ENCODE results near the gene OR5A2. TPM values are rescaled to one million over a fixed set of nuclear protein-coding genes. Genes with fewer than 3 reads are reported as not detected.

The OR5A2 gene
- total and polyA plus RNA-seq, 3 experiments from 2014 or later, result not detected

- POLR2A ChIA-PET, result no interaction called here
- Mint-ChIP-seq H3K4me1 (peaks cover 0 to 9% (median 0%) of the 10 kb centered on the region in 3 donors), H3K4me3 (peak overlapping the region in 1 of 7 donors; percentile 24), H3K27ac (no peak overlapping the region), H3K36me3 (no peaks in the 10 kb centered on the region), H3K27me3 (peaks cover 8 to 63% of the 10 kb centered on the region in 2 donors), H3K9me3 (peaks cover 0 to 6% (median 0%) of the 10 kb centered on the region in 5 donors)
- no peaks in the 10 kb centered on the region for H3K27me3 ChIP-seq (ENCODE audit: insufficient read depth, low read length, poor library complexity, severe bottlenecking)
- no peaks in the 10 kb centered on the region for H3K36me3 ChIP-seq (ENCODE audit: insufficient read depth, low read length)
- DNase-seq, result no peak
- H3K27ac ChIP-seq (ENCODE audit: low read depth, low read length), result no peak overlapping the region
- CTCF ChIA-PET, result no interaction called here
- H3K4me1 ChIP-seq (ENCODE audit: insufficient read depth, low read length), result no peaks in the 10 kb centered on the region
- no peak overlapping the region for H3K4me3 ChIP-seq (ENCODE audit: low read length)
- no peaks in the 10 kb centered on the region for H3K9me3 ChIP-seq (ENCODE audit: low read length)
These were observed 9.6 kb downstream of the OR5A2 start for GRCh38 chr11:59416613-59417012.

- DNase-seq, result no peak
- Mint-ChIP-seq H3K27ac (no peak overlapping the region), H3K27me3 (peaks cover 8 to 63% of the 10 kb centered on the region in 2 donors), H3K9me3 (peaks cover 3 to 11% (median 4%) of the 10 kb centered on the region in 5 donors), H3K36me3 (peaks cover 0 to 2% (median 0%) of the 10 kb centered on the region in 3 donors), H3K4me1 (peaks cover 0 to 9% (median 0%) of the 10 kb centered on the region in 3 donors), H3K4me3 (no peak overlapping the region)
- Histone ChIP-seq H3K4me1 (ENCODE audit: insufficient read depth, low read length) (no peaks in the 10 kb centered on the region), H3K4me3 (ENCODE audit: low read length) (no peak overlapping the region), H3K36me3 (ENCODE audit: insufficient read depth, low read length) (no peaks in the 10 kb centered on the region), H3K27me3 (ENCODE audit: insufficient read depth, low read length, poor library complexity, severe bottlenecking) (no peaks in the 10 kb centered on the region), H3K9me3 (ENCODE audit: low read length) (no peaks in the 10 kb centered on the region), H3K27ac (ENCODE audit: low read depth, low read length) (no peak overlapping the region)
- ChIA-PET CTCF (no interaction called here), POLR2A (no interaction called here)
These were observed 11.1 kb downstream of the OR5A2 start for GRCh38 chr11:59415111-59415510.

- H3K4me1 ChIP-seq (ENCODE audit: insufficient read depth, low read length), result no peaks in the 10 kb centered on the region
- no peak overlapping the region for H3K4me3 ChIP-seq (ENCODE audit: low read length)
- Mint-ChIP-seq H3K27ac (no peak overlapping the region), H3K27me3 (peaks cover 8 to 50% of the 10 kb centered on the region in 2 donors), H3K4me1 (peaks cover 0 to 9% (median 0%) of the 10 kb centered on the region in 3 donors), H3K36me3 (peaks cover 0 to 5% (median 0%) of the 10 kb centered on the region in 3 donors), H3K4me3 (no peak overlapping the region), H3K9me3 (peaks cover 5 to 25% (median 9%) of the 10 kb centered on the region in 5 donors)
- ChIA-PET CTCF (no interaction called here), POLR2A (no interaction called here)
- no peaks in the 10 kb centered on the region for H3K27me3 ChIP-seq (ENCODE audit: insufficient read depth, low read length, poor library complexity, severe bottlenecking)
- no peak overlapping the region for H3K27ac ChIP-seq (ENCODE audit: low read depth, low read length)
- no peak for DNase-seq
- no peaks in the 10 kb centered on the region for H3K9me3 ChIP-seq (ENCODE audit: low read length)
- no peaks in the 10 kb centered on the region for H3K36me3 ChIP-seq (ENCODE audit: insufficient read depth, low read length)
These were observed 12.6 kb downstream of the OR5A2 start for GRCh38 chr11:59413646-59414045.

GRCh38 chr11:59403546-59403945 is 22.7 kb downstream of the OR5A2 start:
- no peak overlapping the region for H3K4me3 Mint-ChIP-seq
- ChIA-PET POLR2A (no interaction called here), CTCF (interaction anchor here (1.0 kb wide), 1 partner anchor 11 kb away, joined by 4 read pairs; no protein-coding TSS in a partner anchor)
- H3K9me3 Mint-ChIP-seq, result peaks cover 6 to 20% (median 9%) of the 10 kb centered on the region in 5 donors
- no peaks in the 10 kb centered on the region for H3K27me3 ChIP-seq (ENCODE audit: insufficient read depth, low read length, poor library complexity, severe bottlenecking)
- peaks cover 0 to 6% of the 10 kb centered on the region in 2 donors for H3K27me3 Mint-ChIP-seq
- no peak overlapping the region for H3K27ac ChIP-seq (ENCODE audit: low read depth, low read length)
- H3K4me1 Mint-ChIP-seq, result no peaks in the 10 kb centered on the region
- no peaks in the 10 kb centered on the region for H3K36me3 ChIP-seq (ENCODE audit: insufficient read depth, low read length)
- no peak overlapping the region for H3K27ac Mint-ChIP-seq
- DNase-seq, result no peak
- no peaks in the 10 kb centered on the region for H3K36me3 Mint-ChIP-seq
- H3K4me1 ChIP-seq (ENCODE audit: insufficient read depth, low read length), result no peaks in the 10 kb centered on the region
- no peaks in the 10 kb centered on the region for H3K9me3 ChIP-seq (ENCODE audit: low read length)
- H3K4me3 ChIP-seq (ENCODE audit: low read length), result no peak overlapping the region

GRCh38 chr11:59401262-59401552 is 25.0 kb downstream of the OR5A2 start:
- Histone ChIP-seq H3K27me3 (ENCODE audit: insufficient read depth, low read length, poor library complexity, severe bottlenecking) (no peaks in the 10 kb centered on the region), H3K4me1 (ENCODE audit: insufficient read depth, low read length) (no peaks in the 10 kb centered on the region), H3K36me3 (ENCODE audit: insufficient read depth, low read length) (no peaks in the 10 kb centered on the region), H3K27ac (ENCODE audit: low read depth, low read length) (no peak overlapping the region), H3K9me3 (ENCODE audit: low read length) (no peaks in the 10 kb centered on the region), H3K4me3 (ENCODE audit: low read length) (no peak overlapping the region)
- DNase-seq, result no peak
- Mint-ChIP-seq H3K27ac (no peak overlapping the region), H3K4me1 (no peaks in the 10 kb centered on the region), H3K4me3 (no peak overlapping the region), H3K9me3 (peaks cover 6 to 13% (median 7%) of the 10 kb centered on the region in 5 donors), H3K36me3 (no peaks in the 10 kb centered on the region), H3K27me3 (peaks cover 0 to 6% of the 10 kb centered on the region in 2 donors)
- ChIA-PET POLR2A (interaction anchor here (0.7 kb wide), 1 partner anchor 1186 kb away, joined by 3 read pairs; no protein-coding TSS in a partner anchor), CTCF (interaction anchor here (1.1 kb wide), 1 partner anchor 12 kb away, joined by 3 read pairs; no protein-coding TSS in a partner anchor)

GRCh38 chr11:59400461-59401261 is 25.6 kb downstream of the OR5A2 start:
- Mint-ChIP-seq H3K27ac (no peak overlapping the region), H3K4me1 (no peaks in the 10 kb centered on the region), H3K4me3 (no peak overlapping the region), H3K36me3 (no peaks in the 10 kb centered on the region), H3K9me3 (peaks cover 3 to 13% (median 7%) of the 10 kb centered on the region in 5 donors), H3K27me3 (peaks cover 0 to 6% of the 10 kb centered on the region in 2 donors)
- no peak overlapping the region for H3K4me3 ChIP-seq (ENCODE audit: low read length)
- no peaks in the 10 kb centered on the region for H3K27me3 ChIP-seq (ENCODE audit: insufficient read depth, low read length, poor library complexity, severe bottlenecking)
- ChIA-PET POLR2A (interaction anchor here (0.7 kb wide), 1 partner anchor 1187 kb away, joined by 3 read pairs; no protein-coding TSS in a partner anchor), CTCF (interaction anchor here (1.1 kb wide), 1 partner anchor 11 kb away, joined by 3 read pairs; no protein-coding TSS in a partner anchor)
- DNase-seq, result no peak
- no peak overlapping the region for H3K27ac ChIP-seq (ENCODE audit: low read depth, low read length)
- no peaks in the 10 kb centered on the region for H3K4me1 ChIP-seq (ENCODE audit: insufficient read depth, low read length)
- no peaks in the 10 kb centered on the region for H3K9me3 ChIP-seq (ENCODE audit: low read length)
- no peaks in the 10 kb centered on the region for H3K36me3 ChIP-seq (ENCODE audit: insufficient read depth, low read length)

- no peak for DNase-seq
- Histone ChIP-seq H3K4me1 (ENCODE audit: insufficient read depth, low read length) (no peaks in the 10 kb centered on the region), H3K27ac (ENCODE audit: low read depth, low read length) (no peak overlapping the region), H3K4me3 (ENCODE audit: low read length) (no peak overlapping the region), H3K9me3 (ENCODE audit: low read length) (no peaks in the 10 kb centered on the region), H3K27me3 (ENCODE audit: insufficient read depth, low read length, poor library complexity, severe bottlenecking) (peaks cover 3% of the 10 kb centered on the region), H3K36me3 (ENCODE audit: insufficient read depth, low read length) (no peaks in the 10 kb centered on the region)
- H3K4me1 Mint-ChIP-seq, result no peaks in the 10 kb centered on the region
- POLR2A ChIA-PET, result no interaction called here
- H3K27me3 Mint-ChIP-seq, result peaks cover 6 to 20% of the 10 kb centered on the region in 2 donors
- H3K36me3 Mint-ChIP-seq, result no peaks in the 10 kb centered on the region
- H3K9me3 Mint-ChIP-seq, result peaks cover 0 to 3% (median 2%) of the 10 kb centered on the region in 5 donors
- CTCF ChIA-PET, result no interaction called here
- no peak overlapping the region for H3K4me3 Mint-ChIP-seq
- no peak overlapping the region for H3K27ac Mint-ChIP-seq
These were observed 32.0 kb downstream of the OR5A2 start for GRCh38 chr11:59394186-59394585.

GRCh38 chr11:59380263-59381059 is 45.8 kb downstream of the OR5A2 start:
- H3K4me1 Mint-ChIP-seq, result no peaks in the 10 kb centered on the region
- H3K27ac Mint-ChIP-seq, result no peak overlapping the region
- H3K27me3 Mint-ChIP-seq, result peaks cover 0 to under 1% of the 10 kb centered on the region in 2 donors
- no peak overlapping the region for H3K27ac ChIP-seq (ENCODE audit: low read depth, low read length)
- H3K4me3 ChIP-seq (ENCODE audit: low read length), result no peak overlapping the region
- DNase-seq, result no peak
- H3K9me3 Mint-ChIP-seq, result peaks cover 5 to 12% (median 8%) of the 10 kb centered on the region in 5 donors
- no peaks in the 10 kb centered on the region for H3K27me3 ChIP-seq (ENCODE audit: insufficient read depth, low read length, poor library complexity, severe bottlenecking)
- no peak overlapping the region for H3K4me3 Mint-ChIP-seq
- no peaks in the 10 kb centered on the region for H3K36me3 Mint-ChIP-seq
- H3K9me3 ChIP-seq (ENCODE audit: low read length), result no peaks in the 10 kb centered on the region
- POLR2A ChIA-PET, result no interaction called here
- H3K4me1 ChIP-seq (ENCODE audit: insufficient read depth, low read length), result no peaks in the 10 kb centered on the region
- H3K36me3 ChIP-seq (ENCODE audit: insufficient read depth, low read length), result no peaks in the 10 kb centered on the region
- CTCF ChIA-PET, result no interaction called here
